HG03575 (cell line): Measurements from ENCODE around the gene BMP6.
"Not testable (repeated sequence)": the region's sequence is repeated elsewhere in the genome, so short reads cannot be mapped to it uniquely, and the experiment has no call there.

Experiments used
- ATAC-seq: cut with Tn5 transposase; IDR thresholded peaks from one replicate; pipeline ENCODE4 v1.9.1; 2021; ENCODE audit not compliant: unreplicated experiment, insufficient number of reproducible peaks, low FRiP score; ENCODE audit errors: extremely low read depth

The BMP6 gene

DNA sequence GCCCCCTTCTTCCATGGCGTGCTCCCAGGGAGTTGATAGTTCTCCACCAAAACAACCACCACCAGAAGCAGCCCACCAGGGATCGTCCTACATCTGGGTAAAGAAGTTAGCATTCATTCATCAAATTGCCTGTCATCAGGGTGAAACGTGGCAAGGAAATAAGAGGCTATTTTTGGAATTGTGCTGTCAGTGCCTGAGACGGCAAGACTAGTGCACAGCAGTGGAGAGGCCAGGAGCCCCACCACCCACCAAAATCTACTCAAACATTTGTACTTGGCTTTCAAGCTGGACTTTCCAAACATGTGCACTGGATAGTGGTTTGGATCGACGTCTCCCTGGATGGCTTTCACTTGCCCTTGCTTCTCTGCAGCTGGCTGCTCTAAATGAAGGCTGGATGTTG lies 139.9 kb downstream of the BMP6 start:
- no peak for ATAC-seq

DNA sequence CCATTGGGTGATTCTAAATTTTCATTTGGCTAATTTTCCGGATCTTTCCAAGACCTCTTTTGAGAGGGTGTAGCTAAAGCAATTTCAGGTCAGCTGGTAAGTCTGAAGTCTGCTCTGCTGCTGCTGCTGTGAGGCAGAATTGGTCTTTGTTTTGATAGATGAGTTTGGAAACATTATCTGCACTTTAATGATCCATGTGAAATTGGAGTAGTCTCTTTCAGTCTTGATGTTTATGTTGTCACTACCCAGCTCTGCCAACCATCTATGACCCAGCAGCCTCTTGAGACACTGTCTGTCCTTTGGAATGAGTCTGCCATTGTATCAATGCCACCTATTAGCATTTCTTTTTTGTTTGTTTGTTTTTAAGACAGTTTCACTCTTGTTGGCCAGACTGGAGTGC lies 140.6 kb downstream of the BMP6 start:
- no peak for ATAC-seq

DNA sequence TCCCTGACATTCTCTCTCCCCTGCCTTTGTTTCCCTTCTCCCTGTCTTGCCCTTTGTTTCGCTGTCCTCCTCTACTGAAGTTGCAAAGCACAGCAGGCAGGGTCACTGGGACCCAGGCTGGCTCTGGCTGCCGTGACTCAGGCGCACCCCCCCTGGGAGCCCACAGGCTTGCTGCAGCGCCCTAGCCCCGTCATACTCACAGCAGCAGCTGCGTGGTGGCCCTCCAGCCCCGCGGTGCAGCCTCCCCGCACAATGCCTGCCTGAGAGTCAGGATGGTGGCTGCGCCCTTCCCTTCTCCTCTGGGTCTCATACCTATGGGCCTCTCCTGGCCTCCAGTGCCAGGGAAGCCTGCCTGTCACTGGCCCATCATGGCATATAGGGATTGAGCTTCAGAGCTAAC lies 143.0 kb downstream of the BMP6 start:
- ATAC-seq = no peak

DNA sequence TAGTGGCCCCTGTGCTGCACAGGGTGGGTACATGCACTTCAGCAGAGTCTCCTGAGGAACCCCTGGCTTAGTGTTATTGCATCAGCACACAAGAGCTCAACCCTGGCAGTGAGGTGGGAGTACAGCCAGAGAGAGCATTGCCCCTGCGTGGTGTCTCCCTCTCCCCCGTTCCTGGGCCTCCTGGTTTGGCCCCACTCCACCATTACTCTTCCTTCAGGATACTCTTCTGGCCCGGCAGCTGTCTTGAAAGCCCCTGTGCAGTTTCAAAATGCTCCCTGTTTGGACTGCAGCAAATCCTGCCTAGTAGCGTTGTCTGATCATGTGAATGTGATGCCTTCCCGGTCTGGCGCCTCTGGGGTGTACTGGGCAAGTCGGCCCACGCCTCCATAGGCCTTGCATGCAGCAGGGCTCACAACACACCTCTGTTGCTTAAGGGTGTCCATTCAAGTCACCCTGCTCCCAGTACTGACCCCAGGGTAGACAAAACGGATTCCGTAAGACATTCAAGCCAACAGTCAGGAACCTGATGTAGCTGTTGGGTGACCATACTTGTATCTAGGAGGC lies 152.6 kb downstream of the BMP6 start:
- no peak for ATAC-seq

DNA sequence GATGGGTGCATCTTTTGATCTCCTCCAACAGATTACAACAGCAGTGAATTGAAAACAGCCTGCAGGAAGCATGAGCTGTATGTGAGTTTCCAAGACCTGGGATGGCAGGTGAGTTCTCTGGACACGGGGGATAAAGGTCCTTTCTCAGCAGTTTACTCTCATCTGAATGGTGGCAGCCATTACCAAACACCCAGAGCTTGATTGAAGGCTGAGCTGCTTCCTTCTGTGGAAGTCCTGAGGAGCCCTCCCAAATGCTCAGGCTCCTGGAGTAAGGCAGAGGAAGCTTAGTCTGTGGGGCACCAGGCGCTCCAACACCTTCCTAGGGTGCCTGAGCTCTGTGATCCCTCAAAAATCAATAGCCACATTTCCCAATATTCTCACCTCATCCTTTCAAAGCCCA lies 153.1 kb downstream of the BMP6 start:
- no peak for ATAC-seq

DNA sequence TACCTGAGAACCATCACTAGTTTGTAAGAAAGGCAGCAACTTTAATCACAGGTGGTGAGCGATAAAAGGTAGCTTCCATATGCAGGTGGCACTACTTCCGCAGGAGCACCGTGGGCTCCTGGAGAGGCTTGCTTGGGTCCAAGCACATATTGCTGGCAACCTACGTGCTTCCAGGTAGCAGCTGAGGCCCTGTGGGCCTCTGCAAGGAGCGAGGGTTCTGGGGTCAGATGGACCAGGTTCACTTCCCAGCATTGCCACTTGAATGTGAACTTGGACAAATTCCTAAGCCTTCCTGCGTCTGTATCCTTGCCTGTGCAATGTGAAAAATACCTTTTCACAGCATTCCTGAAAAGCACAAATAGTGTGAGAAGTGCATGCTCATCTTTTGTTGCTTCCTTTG lies 153.7 kb downstream of the BMP6 start:
- ATAC-seq = no peak

DNA sequence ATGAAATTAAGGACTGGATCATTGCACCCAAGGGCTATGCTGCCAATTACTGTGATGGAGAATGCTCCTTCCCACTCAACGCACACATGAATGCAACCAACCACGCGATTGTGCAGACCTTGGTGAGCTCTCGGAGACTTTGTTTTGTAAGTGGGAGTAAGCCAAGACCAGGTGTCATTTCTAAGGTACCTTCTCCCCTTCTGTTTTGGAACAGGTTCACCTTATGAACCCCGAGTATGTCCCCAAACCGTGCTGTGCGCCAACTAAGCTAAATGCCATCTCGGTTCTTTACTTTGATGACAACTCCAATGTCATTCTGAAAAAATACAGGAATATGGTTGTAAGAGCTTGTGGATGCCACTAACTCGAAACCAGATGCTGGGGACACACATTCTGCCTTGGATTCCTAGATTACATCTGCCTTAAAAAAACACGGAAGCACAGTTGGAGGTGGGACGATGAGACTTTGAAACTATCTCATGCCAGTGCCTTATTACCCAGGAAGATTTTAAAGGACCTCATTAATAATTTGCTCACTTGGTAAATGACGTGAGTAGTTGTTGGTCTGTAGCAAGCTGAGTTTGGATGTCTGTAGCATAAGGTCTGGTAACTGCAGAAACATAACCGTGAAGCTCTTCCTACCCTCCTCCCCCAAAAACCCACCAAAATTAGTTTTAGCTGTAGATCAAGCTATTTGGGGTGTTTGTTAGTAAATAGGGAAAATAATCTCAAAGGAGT lies 154.2 kb downstream of the BMP6 start:
- no peak for ATAC-seq

DNA sequence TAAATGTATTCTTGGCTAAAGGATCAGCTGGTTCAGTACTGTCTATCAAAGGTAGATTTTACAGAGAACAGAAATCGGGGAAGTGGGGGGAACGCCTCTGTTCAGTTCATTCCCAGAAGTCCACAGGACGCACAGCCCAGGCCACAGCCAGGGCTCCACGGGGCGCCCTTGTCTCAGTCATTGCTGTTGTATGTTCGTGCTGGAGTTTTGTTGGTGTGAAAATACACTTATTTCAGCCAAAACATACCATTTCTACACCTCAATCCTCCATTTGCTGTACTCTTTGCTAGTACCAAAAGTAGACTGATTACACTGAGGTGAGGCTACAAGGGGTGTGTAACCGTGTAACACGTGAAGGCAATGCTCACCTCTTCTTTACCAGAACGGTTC lies 154.8 kb downstream of the BMP6 start:
- ATAC-seq = no peak

DNA sequence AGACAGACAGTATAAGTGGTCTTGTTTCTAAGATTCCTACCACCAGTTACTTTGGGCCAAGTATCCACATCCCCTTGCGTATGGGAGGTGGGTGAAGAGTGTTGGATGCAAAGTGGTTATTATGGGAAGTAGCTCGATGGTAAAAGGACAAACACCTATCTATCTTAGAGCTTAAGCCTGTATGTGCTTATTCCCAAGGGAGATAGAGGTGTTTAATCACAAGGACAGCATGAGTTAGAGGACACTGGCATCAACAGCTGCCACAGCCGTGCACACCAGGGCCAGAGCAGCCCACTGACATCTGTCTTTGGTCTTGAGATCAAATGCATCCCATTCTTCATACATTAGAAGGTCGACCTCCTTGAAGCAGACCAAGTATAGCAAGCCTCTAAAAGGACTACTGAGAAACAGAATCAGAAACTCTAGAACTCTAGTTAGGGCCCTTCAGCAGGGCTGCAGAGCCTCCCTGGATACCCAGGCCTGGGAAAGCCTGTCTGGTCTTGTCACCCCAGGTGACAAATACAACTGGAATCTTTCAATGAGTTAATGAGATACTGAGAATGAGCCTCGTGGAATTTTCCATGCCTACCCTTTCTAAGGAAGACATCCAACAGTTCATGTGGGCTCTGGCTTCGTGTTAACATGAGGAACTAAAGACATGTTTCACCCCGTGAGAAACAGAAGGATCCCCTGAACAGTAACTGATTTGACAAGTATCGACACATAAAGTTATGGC lies 156.0 kb downstream of the BMP6 start:
- ATAC-seq = no peak

DNA sequence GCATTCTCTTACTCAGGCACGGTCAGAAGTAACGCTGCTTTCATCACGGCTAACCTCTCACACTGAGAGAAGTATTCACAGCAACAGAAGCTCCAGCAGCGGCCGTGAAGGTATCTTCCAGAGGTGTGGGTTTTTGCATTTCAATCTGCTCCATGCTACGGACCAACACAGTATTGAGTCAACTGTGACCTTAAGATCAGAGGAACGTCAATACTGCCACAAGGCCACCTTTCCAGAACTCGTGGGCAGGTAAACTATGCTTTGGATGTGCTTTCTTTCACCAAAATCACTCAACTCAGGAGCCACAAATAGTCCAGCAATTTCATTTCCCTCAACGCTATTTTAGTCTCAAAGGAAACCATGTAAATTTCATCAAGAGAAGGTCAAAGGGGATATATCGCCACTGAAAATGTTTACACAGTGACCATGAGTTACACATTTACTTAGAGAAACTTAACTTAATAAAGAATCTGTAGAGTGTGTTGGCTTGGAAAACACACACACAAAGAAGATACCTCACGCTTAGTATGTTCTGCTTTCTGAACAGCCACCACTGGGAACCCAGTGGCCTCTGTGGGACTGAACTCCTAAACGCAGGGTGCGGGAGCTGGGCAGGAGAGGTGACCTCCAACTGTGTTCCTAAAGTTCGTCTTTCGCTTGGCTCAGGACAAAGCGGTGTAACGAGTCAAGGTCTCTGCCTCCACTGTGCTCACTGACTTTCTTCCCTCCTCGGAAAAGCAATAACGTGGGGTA lies 156.8 kb downstream of the BMP6 start:
- no peak for ATAC-seq

DNA sequence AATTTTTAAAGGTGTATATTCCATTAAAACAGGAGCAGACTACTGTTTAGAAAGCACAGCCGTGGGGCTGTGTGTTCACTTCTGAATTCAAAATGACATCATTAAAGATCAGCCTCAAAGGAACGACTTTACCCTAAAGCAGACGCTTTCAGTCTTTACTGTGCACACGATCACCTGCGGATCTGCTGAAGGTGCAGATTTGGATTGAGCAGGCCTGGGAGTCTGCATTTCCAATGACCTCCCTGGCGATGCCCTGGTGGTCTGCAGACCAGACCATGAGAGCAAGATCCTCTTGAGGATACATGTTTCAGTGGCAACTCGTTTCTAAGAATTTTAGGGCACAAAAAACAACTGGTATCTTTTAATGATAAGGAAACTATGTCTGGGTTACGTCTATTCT lies 157.5 kb downstream of the BMP6 start:
- ATAC-seq = no peak

DNA sequence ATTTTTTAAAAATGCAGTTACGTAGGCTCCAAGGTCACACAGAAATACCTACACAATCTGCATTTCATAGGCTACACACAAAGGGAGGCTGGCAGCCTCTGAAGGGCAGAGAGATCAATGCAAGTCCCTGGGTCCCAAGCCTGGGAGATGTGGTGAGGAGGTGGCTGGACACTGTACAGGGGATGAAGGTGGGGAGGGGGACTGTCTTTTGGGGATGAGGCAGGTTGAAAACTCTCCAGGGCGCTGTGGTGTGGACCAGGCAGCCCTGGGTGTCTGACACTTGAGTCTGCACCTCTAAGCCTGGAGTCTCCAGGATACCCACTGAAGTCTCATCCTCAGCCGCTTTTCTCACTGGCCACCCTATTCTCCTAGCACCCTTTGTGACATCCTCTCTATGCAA lies 160.2 kb downstream of the BMP6 start:
- ATAC-seq = no peak

DNA sequence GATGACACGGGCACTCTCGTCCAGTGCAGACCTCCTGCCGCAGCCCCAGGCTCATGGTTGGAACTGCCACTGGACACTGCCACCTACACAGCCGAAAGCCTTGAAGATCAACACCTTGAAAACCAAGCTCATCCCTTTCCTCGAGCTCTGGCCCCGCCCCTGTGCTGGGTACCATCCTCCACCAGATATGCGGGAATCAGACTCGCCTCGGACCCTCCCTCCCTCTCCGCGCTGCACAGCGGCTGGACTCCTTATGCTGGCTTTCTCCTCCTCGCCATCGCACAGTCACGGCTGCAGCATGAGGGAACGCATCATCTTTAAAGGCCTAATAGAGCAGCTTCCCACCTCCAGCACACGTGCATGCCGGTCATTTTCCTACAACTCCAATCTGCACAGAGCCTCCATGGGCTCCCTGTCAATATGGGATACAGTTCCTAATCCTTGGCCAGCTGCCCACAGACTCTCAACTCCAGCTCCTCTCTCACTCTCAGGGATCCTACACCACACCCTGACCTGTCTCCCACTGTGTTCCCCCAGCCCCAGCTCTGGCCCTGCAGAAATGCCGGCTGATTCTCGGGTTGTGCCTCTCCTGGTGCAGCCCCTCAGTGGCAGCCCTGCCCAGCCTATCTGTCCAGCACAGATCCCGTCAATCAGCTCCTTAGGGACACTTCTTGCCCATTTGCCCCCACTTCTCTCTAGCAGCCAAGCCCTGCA lies 161.5 kb downstream of the BMP6 start:
- no peak for ATAC-seq

DNA sequence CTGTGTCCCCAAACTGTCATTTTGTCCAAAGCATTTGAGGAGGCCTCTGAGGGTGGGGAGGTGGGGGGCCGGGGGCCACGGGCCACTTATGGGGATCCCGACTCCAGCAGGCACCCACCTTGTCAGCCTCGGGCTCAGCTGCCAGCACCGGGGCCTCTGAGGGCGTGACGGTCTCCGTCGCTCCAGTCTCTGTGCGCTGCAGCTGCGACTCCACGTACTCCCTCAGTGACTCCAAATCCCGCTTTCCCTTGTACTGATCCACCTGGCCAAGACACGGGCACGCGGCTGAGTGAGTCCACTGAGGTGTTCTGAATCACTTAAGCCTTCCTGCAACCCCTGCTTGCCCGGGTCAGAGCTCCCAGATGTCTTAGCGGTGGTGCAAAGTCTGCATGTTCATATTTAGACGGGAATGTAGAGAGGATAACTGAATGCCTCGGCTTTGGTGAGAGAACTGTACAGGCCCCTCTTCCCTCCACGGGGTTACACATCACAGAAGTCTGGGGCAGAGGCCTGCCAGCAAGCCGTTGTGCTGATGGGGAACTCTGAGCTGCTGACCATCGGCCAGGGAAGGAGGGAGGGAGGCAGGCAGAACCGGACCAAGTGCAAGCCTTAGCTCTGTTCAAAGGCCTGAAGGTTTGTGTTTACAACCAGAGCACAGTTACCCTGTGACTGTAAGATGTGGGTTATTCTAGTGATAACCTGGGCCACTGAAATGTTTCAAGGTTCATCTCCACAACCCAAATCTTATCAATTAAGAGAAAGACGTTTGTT lies 162.9 kb downstream of the BMP6 start:
- ATAC-seq = no peak

DNA sequence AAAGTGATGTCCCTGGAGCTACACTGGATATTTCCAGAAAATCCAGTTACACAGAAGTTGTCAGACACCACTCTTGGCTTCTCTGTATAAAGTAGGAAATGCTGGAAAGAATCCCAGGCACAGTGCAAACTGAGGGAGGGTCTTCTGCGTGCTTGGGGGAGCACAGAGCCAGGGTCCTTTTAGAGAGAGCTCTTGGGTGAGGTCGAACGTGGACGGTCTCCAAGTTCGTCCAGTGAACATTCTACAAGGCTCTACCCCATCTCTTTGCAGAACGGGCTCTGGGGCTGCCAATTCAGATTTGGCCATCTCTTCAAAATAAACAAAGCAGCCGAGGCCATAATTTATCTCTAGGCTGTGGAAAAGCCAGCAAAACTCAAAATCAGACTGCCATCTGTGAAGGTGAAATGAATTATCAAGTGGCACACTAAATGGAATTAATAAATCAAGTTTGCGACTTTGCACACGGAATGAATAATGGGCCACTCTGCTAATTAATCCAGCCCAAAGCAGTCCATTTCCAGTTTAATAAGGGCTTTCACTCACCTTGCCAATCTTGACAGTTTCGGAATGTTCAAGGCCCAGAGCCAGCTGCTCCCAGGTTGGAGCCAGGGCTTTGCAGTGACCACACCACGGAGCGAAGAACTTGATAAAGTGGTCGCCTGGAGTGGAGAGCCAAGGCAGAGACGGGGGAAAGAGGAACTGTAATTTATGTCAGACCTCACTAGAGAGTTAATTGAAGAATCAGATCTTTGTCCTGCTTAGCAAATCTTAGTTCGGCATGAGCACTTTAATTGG lies 165.4 kb downstream of the BMP6 start:
- ATAC-seq = no peak

DNA sequence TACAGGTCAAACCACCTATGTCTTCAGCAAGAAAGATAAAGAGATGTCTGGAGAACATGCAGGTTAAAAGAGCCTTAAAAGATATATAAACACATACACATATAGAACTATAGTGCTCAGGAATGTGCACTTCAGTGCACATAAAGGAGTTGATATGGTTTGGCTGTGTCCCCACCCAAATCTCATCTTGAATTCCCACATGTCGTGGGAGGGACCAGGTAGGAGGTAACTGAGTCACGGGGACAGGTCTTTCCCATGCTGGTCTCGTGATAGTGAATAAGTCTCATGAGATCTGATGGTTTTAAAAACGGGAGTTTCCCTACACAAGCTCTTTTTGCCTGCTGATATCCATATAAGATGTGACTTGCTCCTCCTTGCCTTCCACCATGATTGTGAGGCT lies 166.5 kb downstream of the BMP6 start:
- ATAC-seq = not testable (repeated sequence)

DNA sequence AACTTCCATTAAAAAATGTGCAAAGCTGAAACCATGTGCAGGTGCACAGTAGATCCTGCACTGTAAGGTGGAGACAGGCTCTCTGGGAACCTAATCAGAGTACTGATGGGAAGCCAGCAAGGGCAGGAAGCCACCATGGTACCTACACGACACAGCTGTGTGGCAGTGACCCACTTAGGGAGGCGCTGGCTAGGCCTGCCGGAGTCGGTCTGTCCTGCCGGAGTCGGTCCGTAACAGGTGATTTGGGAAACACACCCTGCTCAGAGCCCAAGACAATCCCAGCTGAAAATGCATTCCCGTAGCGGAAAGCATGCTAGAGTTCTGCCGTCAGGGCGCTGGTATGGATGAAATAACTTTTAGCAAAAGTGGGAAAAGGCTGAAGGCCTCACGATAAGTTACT lies 167.4 kb downstream of the BMP6 start:
- no peak for ATAC-seq
